Measurements from ENCODE around the gene LAT.

LAT gene

DNA sequence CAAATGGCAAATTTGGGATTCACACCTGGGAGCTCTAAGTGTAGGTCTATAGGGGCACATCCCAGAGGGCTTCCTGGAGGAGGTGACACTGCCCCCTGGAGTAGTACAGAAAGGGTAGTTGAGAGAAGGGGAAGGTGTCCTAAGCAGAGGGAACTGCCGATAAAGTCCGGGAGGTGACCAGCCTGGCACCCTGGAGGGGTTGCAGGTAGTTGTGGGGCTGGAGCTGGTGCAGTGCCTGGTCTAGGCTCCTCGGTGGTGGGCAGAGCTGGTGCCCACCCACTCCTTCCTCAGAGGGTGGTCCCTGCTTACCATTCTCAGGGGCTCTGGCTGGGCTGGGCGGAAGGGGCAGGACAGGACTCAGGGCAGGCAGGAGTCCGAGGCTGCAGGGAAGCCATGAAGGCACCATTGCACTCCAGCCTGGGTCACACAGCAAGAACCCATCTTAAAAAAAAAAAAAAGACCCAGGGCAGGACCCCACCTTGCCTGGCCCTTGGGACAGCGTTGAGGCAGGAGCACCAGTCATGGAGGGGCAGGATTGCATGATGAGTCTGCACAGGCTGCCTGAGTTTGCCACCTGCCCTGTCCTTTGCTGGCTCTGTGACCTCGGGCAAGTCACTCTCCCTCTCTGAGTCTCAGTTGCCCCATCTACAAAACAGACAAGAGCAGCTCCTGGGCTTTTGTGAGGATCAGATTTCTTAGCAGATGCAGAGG lies 43.8 kb downstream of the LAT start:
- Histone ChIP-seq H3K9me3 (ENCODE audit: severe bottlenecking) (no peaks in the 10 kb centered on the region), H3K4me1 (ENCODE audit: insufficient read depth, poor library complexity, severe bottlenecking) (peaks cover 4% of the 10 kb centered on the region), H3K4me3 (ENCODE audit: severe bottlenecking) (no peak overlapping the region), H3K36me3 (ENCODE audit: low read depth) (no peaks in the 10 kb centered on the region), H3K27ac (ENCODE audit: poor library complexity, severe bottlenecking) (no peak overlapping the region), H3K27me3 (ENCODE audit: insufficient read depth, poor library complexity, severe bottlenecking) (no peaks in the 10 kb centered on the region)
- no peak for DNase-seq (ENCODE audit: low spot score)
- TF ChIP-seq, protein P1, sequence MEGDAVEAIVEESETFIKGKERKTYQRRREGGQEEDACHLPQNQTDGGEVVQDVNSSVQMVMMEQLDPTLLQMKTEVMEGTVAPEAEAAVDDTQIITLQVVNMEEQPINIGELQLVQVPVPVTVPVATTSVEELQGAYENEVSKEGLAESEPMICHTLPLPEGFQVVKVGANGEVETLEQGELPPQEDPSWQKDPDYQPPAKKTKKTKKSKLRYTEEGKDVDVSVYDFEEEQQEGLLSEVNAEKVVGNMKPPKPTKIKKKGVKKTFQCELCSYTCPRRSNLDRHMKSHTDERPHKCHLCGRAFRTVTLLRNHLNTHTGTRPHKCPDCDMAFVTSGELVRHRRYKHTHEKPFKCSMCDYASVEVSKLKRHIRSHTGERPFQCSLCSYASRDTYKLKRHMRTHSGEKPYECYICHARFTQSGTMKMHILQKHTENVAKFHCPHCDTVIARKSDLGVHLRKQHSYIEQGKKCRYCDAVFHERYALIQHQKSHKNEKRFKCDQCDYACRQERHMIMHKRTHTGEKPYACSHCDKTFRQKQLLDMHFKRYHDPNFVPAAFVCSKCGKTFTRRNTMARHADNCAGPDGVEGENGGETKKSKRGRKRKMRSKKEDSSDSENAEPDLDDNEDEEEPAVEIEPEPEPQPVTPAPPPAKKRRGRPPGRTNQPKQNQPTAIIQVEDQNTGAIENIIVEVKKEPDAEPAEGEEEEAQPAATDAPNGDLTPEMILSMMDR (IDR thresholded peaks at IDR 0.05; ENCODE audit: poor library complexity, severe bottlenecking), result no peak
- ATAC-seq (ENCODE audit: low read depth), result no peak

DNA sequence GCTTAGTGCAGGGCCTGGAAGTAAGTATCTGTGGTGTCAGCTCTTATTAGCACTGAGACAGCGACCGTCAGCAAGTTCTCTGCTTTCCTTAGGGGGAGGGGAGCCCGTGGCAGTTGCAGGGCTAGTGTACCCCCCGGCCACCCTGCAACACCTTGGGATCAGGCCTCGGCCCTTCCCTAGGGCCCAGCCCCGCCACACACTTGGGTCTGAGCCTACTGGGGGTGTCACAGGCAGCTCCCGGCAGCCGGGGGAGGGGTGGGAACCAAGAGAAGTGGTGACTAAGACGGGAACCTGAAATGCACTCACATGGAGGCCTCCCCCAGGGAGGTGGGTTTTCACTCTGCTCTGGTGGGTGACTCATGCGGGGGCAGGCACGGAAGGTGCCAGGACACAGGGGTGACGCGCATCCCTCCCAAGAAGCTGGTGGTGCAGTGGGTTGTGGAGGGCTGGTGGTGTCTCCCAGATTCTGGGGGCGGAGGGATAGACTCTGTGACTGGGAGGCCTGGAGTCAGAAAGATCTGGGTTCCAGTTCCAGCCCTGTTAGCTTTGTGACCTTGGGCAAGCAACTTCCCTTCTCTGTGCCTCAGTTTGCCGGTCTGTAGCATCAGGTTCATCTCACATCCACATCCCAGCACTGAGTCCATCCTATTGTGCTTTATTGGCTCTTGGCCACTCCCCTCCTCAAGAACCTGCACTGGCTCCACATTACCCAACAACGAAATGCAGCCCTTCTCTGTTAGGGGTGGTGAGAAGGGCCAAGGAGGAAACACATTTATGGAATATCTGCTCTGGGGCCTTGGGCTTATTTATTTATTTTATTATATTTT lies 44.5 kb downstream of the LAT start:
- no peak overlapping the region for H3K4me3 ChIP-seq (ENCODE audit: severe bottlenecking)
- TF ChIP-seq, protein P1 (IDR thresholded peaks at IDR 0.05; ENCODE audit: poor library complexity, severe bottlenecking), result no peak
- peaks cover 4% of the 10 kb centered on the region for H3K4me1 ChIP-seq (ENCODE audit: insufficient read depth, poor library complexity, severe bottlenecking)
- no peaks in the 10 kb centered on the region for H3K36me3 ChIP-seq (ENCODE audit: low read depth)
- no peak overlapping the region for H3K27ac ChIP-seq (ENCODE audit: poor library complexity, severe bottlenecking)
- no peaks in the 10 kb centered on the region for H3K27me3 ChIP-seq (ENCODE audit: insufficient read depth, poor library complexity, severe bottlenecking)
- ATAC-seq (ENCODE audit: low read depth) (peak; percentile 88), DNase-seq (ENCODE audit: low spot score) (peak; percentile 81)
- no peaks in the 10 kb centered on the region for H3K9me3 ChIP-seq (ENCODE audit: severe bottlenecking)

DNA sequence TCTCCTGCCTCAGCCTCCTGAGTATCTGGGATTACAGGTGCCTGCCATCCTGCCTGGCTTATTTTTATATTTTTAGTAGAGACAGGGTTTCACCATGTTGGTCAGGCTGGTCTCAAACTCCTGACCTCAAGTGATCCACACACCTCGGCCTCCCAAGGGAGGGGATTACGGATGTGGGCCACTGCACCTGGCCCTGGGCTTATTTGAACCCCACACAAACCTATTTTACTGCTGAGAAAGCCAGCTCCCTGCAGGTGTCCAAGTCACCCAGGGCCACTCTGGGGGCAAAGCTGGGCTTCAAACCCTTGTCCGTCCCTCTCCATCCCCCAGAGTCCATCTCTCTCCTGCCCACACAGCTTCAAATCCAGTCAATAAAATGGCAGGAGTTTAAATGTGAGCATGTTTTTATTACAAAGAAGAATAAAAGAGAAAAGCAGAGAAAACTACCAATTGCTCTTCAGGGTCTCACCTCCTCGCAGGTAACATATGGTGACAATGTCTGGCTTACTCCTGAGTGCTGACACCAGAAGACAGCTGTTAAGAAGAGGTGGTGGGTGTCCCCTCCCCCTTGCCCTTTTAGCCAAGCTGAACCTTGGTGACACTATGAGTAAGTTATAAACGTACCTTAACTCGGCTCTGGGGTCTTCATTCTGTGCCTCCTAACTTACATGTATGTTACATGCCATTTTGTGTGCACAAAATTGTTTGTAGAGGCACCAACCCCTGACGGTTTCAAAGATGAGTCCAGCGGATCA lies 45.4 kb downstream of the LAT start:
- DNase-seq (ENCODE audit: low spot score), result no peak
- no peaks in the 10 kb centered on the region for H3K9me3 ChIP-seq (ENCODE audit: severe bottlenecking)
- H3K27ac ChIP-seq (ENCODE audit: poor library complexity, severe bottlenecking), result no peak overlapping the region
- no peak for ATAC-seq (ENCODE audit: low read depth)
- no peak overlapping the region for H3K4me3 ChIP-seq (ENCODE audit: severe bottlenecking)
- no peaks in the 10 kb centered on the region for H3K36me3 ChIP-seq (ENCODE audit: low read depth)
- H3K27me3 ChIP-seq (ENCODE audit: insufficient read depth, poor library complexity, severe bottlenecking), result no peaks in the 10 kb centered on the region
- peaks cover 4% of the 10 kb centered on the region for H3K4me1 ChIP-seq (ENCODE audit: insufficient read depth, poor library complexity, severe bottlenecking)
- TF ChIP-seq, protein P1 (IDR thresholded peaks at IDR 0.05; ENCODE audit: poor library complexity, severe bottlenecking), result no peak
